Measurements from ENCODE around the gene SSBP4. TPM values are rescaled to one million over a fixed set of nuclear protein-coding genes. Genes with fewer than 3 reads are reported as not detected.

SSBP4 gene
- total RNA-seq, 1 donor from 2014 or later = 233 TPM

DNA sequence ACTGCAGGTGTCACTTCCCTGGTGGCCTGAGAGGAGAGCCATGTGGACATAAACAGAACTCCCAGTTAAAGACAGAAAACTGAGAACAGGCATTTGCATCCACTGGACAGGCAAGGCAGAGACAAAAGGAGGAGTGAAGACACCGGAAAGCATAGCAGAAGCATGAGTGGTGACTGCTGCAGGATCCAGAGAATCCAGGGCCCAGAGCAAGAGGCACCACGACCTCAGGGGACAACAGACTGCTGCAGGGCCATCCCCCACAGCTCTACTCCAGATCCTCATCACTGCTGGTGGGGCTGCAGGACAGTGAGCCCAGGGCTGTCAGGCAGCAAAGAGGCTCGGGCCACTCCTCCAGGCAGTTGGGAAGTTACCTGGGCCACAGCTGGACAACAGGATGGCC, 33.2 kb downstream of the SSBP4 start:
- Histone ChIP-seq H3K36me3 (peaks cover 40 to 69% of the 10 kb centered on the region in 2 donors), H3K4me1 (peaks cover 3 to 18% of the 10 kb centered on the region in 2 donors), H3K4me3 (no peak overlapping the region), H3K27ac (no peak overlapping the region), H3K27me3 (no peaks in the 10 kb centered on the region), H3K9me3 (no peaks in the 10 kb centered on the region)
- intact Hi-C loops (cut with DNase I) = loop anchor here (5.0 to 10.0 kb wide), 2 partner anchors 120 to 212 kb away; partner anchors contain the start of gene UBA52
- DNase-seq (ENCODE audit: low spot score in 2 of 2) = no peak
- no peak for TF ChIP-seq CTCF (IDR thresholded peaks at IDR 0.05)

DNA sequence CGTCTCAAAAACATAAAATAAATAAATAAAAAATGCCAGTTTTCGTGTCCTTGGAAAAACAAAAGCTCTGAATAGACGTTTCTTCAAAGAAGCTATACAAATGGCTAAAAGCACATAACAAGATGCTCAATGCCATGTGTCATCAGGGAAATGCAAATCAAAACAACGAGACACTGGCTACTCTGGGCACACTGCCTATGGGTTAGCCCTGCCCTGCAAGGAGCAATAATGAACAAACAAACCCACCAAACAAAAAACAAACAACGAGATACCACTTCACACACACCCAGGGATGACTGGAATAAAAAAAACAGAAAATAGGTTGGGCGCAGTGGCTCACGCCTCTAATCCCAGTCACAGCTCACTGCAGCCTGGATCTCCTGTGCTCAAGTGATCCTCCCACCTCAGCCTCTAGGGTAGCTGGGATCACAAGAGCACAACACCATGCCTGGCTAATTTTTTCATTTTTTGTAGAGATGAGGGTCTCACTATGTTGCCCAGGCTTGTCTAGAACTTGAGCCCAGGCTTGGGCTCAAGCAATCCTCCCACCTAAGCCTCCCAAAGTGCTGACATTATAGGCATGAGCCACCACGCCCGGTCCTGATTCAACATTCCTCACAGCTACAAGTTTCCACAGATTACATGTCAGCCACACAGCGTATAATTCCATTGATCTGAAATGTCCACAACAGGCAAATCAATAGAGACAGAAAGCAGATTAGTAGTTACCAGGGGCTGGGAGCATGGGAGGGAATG, 34.2 kb downstream of the SSBP4 start:
- DNase-seq (ENCODE audit: low spot score in 2 of 2) = no peak
- no peak overlapping the region for H3K27ac ChIP-seq
- no peaks in the 10 kb centered on the region for H3K27me3 ChIP-seq
- peaks cover 40 to 71% of the 10 kb centered on the region in 2 donors for H3K36me3 ChIP-seq
- no peak for TF ChIP-seq CTCF (IDR thresholded peaks at IDR 0.05)
- no peak overlapping the region for H3K4me3 ChIP-seq
- H3K9me3 ChIP-seq = no peaks in the 10 kb centered on the region
- intact Hi-C loops (cut with DNase I) = loop anchor here (5.0 to 10.0 kb wide), 2 partner anchors 119 to 211 kb away; partner anchors contain the start of gene UBA52
- H3K4me1 ChIP-seq = peaks cover 3 to 20% of the 10 kb centered on the region in 2 donors

GRCh38 chr19:18456279-18456678, 37.1 kb downstream of the SSBP4 start:
- TF ChIP-seq CTCF (IDR thresholded peaks at IDR 0.05) = no peak
- Histone ChIP-seq H3K36me3 (peaks cover 21 to 63% of the 10 kb centered on the region in 2 donors), H3K27me3 (no peaks in the 10 kb centered on the region), H3K27ac (peak overlapping the region; percentile 81 to 85), H3K9me3 (no peaks in the 10 kb centered on the region), H3K4me1 (peaks cover 12 to 32% of the 10 kb centered on the region in 2 donors), H3K4me3 (no peak overlapping the region)
- no peak for DNase-seq (ENCODE audit: low spot score in 2 of 2)
- intact Hi-C loops (cut with DNase I) = loop anchor here (5.0 to 10.0 kb wide), 2 partner anchors 209 to 391 kb away; no protein-coding TSS in a partner anchor

- Histone ChIP-seq H3K27me3 (no peaks in the 10 kb centered on the region), H3K4me1 (peaks cover 12 to 38% of the 10 kb centered on the region in 2 donors), H3K36me3 (peaks cover 21 to 63% of the 10 kb centered on the region in 2 donors), H3K4me3 (no peak overlapping the region), H3K27ac (peak overlapping the region; percentile 81 to 85), H3K9me3 (no peaks in the 10 kb centered on the region)
- DNase-seq (ENCODE audit: low spot score in 2 of 2) = peak in 1 of 2 donors; percentile 87
- intact Hi-C loops (cut with DNase I) = loop anchor here (5.0 to 10.0 kb wide), 2 partner anchors 208 to 390 kb away; no protein-coding TSS in a partner anchor
- TF ChIP-seq CTCF (IDR thresholded peaks at IDR 0.05) = no peak
These were observed 37.8 kb downstream of the SSBP4 start for GRCh38 chr19:18456974-18457373.

- Histone ChIP-seq H3K36me3 (peaks cover 21 to 59% of the 10 kb centered on the region in 2 donors), H3K27me3 (no peaks in the 10 kb centered on the region), H3K9me3 (no peaks in the 10 kb centered on the region), H3K4me1 (peaks cover 12 to 42% of the 10 kb centered on the region in 2 donors), H3K4me3 (no peak overlapping the region), H3K27ac (peak overlapping the region; percentile 81 to 85)
- intact Hi-C loops (cut with DNase I) = loop anchor here (5.0 to 10.0 kb wide), 2 partner anchors 207 to 390 kb away; no protein-coding TSS in a partner anchor
- TF ChIP-seq CTCF (IDR thresholded peaks at IDR 0.05) = no peak
- DNase-seq (ENCODE audit: low spot score in 2 of 2) = no peak
These were observed 38.5 kb downstream of the SSBP4 start for GRCh38 chr19:18457483-18458331.
